ENCODE results near the gene SRSF10.

DNA sequence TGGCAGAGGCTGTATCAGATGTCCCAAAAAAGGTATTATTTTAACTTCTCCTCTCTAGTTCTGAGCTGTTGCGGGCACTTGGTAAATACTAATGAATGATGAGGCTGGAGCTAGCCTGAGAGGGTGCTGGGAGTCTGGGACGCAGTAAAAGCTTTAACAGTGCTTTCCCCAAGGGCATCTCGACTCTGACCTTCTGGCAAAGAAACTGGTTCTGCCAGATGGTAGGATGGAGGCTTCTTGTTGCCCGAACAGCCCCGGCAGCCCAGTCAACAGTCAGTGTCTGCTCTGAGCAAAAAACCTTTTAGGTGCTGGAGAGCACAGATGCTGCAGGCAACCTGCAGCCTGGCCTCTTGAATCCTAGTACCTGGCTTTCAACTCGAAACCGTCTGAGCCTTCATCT is 23.0 kb downstream of the SRSF10 start:
- TF ChIP-seq, protein P1, sequence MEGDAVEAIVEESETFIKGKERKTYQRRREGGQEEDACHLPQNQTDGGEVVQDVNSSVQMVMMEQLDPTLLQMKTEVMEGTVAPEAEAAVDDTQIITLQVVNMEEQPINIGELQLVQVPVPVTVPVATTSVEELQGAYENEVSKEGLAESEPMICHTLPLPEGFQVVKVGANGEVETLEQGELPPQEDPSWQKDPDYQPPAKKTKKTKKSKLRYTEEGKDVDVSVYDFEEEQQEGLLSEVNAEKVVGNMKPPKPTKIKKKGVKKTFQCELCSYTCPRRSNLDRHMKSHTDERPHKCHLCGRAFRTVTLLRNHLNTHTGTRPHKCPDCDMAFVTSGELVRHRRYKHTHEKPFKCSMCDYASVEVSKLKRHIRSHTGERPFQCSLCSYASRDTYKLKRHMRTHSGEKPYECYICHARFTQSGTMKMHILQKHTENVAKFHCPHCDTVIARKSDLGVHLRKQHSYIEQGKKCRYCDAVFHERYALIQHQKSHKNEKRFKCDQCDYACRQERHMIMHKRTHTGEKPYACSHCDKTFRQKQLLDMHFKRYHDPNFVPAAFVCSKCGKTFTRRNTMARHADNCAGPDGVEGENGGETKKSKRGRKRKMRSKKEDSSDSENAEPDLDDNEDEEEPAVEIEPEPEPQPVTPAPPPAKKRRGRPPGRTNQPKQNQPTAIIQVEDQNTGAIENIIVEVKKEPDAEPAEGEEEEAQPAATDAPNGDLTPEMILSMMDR (tag by site-specific recombination; IDR thresholded peaks at IDR 0.05), result no peak
- TF ChIP-seq TCF7L2 (IDR thresholded peaks at IDR 0.05; ENCODE audit: borderline replicate concordance, low read depth, low read length) (no peak), ZNF274 (IDR thresholded peaks at IDR 0.05; ENCODE audit: low read length) (no peak), ZNF274 (tag by site-specific recombination; IDR thresholded peaks at IDR 0.05; ENCODE audit: borderline replicate concordance) (no peak), ZBTB17 (tag by site-specific recombination; IDR thresholded peaks at IDR 0.05) (no peak)
- TF ChIP-seq, protein P2, sequence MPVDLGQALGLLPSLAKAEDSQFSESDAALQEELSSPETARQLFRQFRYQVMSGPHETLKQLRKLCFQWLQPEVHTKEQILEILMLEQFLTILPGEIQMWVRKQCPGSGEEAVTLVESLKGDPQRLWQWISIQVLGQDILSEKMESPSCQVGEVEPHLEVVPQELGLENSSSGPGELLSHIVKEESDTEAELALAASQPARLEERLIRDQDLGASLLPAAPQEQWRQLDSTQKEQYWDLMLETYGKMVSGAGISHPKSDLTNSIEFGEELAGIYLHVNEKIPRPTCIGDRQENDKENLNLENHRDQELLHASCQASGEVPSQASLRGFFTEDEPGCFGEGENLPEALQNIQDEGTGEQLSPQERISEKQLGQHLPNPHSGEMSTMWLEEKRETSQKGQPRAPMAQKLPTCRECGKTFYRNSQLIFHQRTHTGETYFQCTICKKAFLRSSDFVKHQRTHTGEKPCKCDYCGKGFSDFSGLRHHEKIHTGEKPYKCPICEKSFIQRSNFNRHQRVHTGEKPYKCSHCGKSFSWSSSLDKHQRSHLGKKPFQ (tag by site-specific recombination; IDR thresholded peaks at IDR 0.05), result no peak
